ENCODE data around the gene PRLR.

PRLR gene

GRCh38 chr5:35230038-35230611, at the start of gene PRLR:
Gene PRLR, minus strand, starts transcription at chr5:35230487. Its CDS starts 140,867 bp downstream, at chr5:35089620.
- H3K27ac ChIP-seq, result no peak within 1 kb of the TSS

GRCh38 chr5:35274839-35275509, 44.7 kb upstream of the PRLR start:
- H3K27ac ChIP-seq, result no peak overlapping the region
- TF ChIP-seq, protein P1, sequence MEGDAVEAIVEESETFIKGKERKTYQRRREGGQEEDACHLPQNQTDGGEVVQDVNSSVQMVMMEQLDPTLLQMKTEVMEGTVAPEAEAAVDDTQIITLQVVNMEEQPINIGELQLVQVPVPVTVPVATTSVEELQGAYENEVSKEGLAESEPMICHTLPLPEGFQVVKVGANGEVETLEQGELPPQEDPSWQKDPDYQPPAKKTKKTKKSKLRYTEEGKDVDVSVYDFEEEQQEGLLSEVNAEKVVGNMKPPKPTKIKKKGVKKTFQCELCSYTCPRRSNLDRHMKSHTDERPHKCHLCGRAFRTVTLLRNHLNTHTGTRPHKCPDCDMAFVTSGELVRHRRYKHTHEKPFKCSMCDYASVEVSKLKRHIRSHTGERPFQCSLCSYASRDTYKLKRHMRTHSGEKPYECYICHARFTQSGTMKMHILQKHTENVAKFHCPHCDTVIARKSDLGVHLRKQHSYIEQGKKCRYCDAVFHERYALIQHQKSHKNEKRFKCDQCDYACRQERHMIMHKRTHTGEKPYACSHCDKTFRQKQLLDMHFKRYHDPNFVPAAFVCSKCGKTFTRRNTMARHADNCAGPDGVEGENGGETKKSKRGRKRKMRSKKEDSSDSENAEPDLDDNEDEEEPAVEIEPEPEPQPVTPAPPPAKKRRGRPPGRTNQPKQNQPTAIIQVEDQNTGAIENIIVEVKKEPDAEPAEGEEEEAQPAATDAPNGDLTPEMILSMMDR (conservative IDR thresholded peaks at IDR 0.05), result no peak
- no peak for TF ChIP-seq ZFX (IDR thresholded peaks at IDR 0.05)

More at GRCh38 chr5:35230038-35230611, at the start of gene PRLR:
- TF ChIP-seq, protein P1 (conservative IDR thresholded peaks at IDR 0.05), result no peak
- no peak for TF ChIP-seq ZFX (IDR thresholded peaks at IDR 0.05)

DNA sequence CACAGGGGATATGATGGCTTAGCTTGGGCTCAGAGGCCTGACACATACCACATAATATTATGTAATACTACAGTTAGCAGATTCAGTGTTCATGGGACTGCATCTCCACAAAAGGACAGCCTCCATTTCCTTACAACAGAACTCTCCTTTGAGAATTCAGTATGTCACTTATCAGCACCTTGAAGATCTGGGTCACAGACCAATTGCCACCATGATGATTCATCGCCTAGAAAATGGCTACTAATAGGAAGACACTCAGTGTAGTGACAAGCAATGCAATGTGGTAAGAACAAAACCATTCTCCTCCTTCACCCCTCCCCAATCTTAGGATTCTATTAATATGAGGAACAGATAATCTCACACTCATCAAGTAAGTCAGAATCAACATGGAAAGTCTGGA, 38.7 kb upstream of the PRLR start:
- H3K27ac ChIP-seq, result no peak overlapping the region
- no peak for TF ChIP-seq ZFX (IDR thresholded peaks at IDR 0.05)
- TF ChIP-seq, protein P1 (conservative IDR thresholded peaks at IDR 0.05), result no peak

DNA sequence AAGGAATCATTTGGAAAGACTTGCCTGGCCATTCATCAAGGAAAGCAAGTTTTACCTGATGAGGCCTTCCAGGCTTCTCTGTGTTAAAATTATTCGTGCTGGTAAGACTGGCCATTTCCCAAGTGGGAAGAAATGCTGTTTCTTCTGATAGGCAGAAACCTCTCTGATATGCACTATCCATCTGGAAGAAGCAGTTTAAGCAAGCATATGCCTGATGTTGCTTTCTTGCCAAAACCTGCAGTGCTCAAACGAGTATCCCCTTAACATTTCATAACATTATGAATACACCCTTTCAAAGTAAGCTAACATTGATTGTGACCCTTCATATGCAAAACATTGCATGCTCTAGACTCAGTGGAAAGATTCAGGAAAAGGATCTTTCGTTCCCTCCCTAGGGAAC, 36.0 kb upstream of the PRLR start:
- H3K27ac ChIP-seq, result no peak overlapping the region
- TF ChIP-seq ZFX (IDR thresholded peaks at IDR 0.05), result no peak
- TF ChIP-seq, protein P1 (conservative IDR thresholded peaks at IDR 0.05), result no peak

GRCh38 chr5:35264509-35264908, 34.2 kb upstream of the PRLR start:
- no peak for TF ChIP-seq ZFX (IDR thresholded peaks at IDR 0.05)
- TF ChIP-seq, protein P1 (conservative IDR thresholded peaks at IDR 0.05), result no peak
- H3K27ac ChIP-seq, result no peak overlapping the region

DNA sequence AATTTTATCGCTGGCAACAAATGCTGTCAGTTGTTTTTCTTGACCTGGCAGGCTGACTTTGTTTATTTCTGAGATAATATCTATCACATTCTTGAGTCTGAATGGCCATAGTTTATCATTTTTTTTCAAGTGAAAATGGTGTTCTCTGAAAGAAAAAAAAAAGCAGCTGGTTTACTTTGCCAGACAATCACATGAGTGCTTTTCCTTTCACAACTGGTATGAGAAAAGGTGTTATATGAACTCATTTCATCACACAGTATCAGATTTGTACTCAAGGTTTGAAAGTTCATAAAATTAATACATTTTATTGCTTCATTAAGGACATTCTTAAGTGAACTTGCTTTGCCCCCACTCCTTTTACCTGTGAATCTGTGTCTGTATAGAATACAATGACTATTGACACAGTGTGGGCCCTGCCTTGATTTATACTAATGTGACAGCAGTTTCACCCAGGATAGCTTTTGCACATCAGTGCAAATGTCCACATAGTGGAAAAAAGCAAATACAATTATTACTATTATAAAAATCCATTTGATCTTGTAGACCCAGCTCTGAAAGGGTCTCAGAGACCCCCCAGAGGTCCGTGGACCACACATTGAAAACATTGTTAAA, 33.1 kb upstream of the PRLR start:
- TF ChIP-seq, protein P1 (conservative IDR thresholded peaks at IDR 0.05), result no peak
- no peak for TF ChIP-seq ZFX (IDR thresholded peaks at IDR 0.05)
- H3K27ac ChIP-seq, result no peak overlapping the region

GRCh38 chr5:35253582-35253981, 23.3 kb upstream of the PRLR start:
- no peak overlapping the region for H3K27ac ChIP-seq

More at GRCh38 chr5:35253582-35253981, 23.3 kb upstream of the PRLR start:
- TF ChIP-seq, protein P1 (conservative IDR thresholded peaks at IDR 0.05), result no peak
- no peak for TF ChIP-seq ZFX (IDR thresholded peaks at IDR 0.05)

All from C4-2B (cell line).